Activated T-helper 17 cell treated with anti-CD3 and anti-CD28 coated beads, Interleukin-2, amount 50 U/mL, for 72 hours (primary cell): ENCODE data around the gene DBH. TPM values are rescaled to one million over a fixed set of nuclear protein-coding genes. Genes with fewer than 3 reads are reported as not detected.

Experiments
- ATAC-seq: fragments of 150-1000 bp; cut with Tn5 transposase; replicated peaks from 2 replicates; pipeline ENCODE4 v1.10.0; 2021; ENCODE audit warnings: mild to moderate bottlenecking, moderate library complexity
- H3K27ac Mint-ChIP-seq: one replicate; pipeline ENCODE4 v1.8.0; 2022; ENCODE audit warnings: mixed read lengths
- H3K27me3 Mint-ChIP-seq: one replicate; pipeline ENCODE4 v1.8.0; 2022; ENCODE audit warnings: mixed read lengths
- H3K36me3 Mint-ChIP-seq: one replicate; pipeline ENCODE4 v1.8.0; 2022; ENCODE audit warnings: low read depth, mild to moderate bottlenecking, mixed read lengths
- H3K4me1 Mint-ChIP-seq: one replicate; pipeline ENCODE4 v1.8.0; 2022; ENCODE audit warnings: mixed read lengths
- H3K4me3 Mint-ChIP-seq: one replicate; pipeline ENCODE4 v1.8.0; 2022; ENCODE audit warnings: mild to moderate bottlenecking, mixed read lengths
- H3K9me3 Mint-ChIP-seq: one replicate; pipeline ENCODE4 v1.8.0; 2022; ENCODE audit warnings: mixed read lengths
- total RNA-seq, 2 donors: library from RNA; stranded (reverse); gene quantifications; one replicate each; pipeline ENCODE4 v1.2.3, GENCODE V29; 2022

DBH gene
- total RNA-seq, 2 donors from 2014 or later = not detected

- no peak within 1 kb of the TSS for H3K27ac Mint-ChIP-seq
- no peaks in the 10 kb centered on the region for H3K4me1 Mint-ChIP-seq
- no peak within 1 kb of the TSS for H3K4me3 Mint-ChIP-seq
- H3K27me3 Mint-ChIP-seq = peaks cover 28% of the 10 kb centered on the region
- no peaks in the 10 kb centered on the region for H3K36me3 Mint-ChIP-seq
- H3K9me3 Mint-ChIP-seq = no peaks in the 10 kb centered on the region
- no peak for ATAC-seq
Observed at GRCh38 chr9:133609311-133610098, 26.7 kb upstream of the DBH start, which contains the start of gene FAM163B. Gene FAM163B, minus strand, starts transcription at chr9:133609389. Its CDS starts 29,166 bp downstream, at chr9:133580223.

- H3K27me3 Mint-ChIP-seq = peaks cover 30% of the 10 kb centered on the region
- no peaks in the 10 kb centered on the region for H3K4me1 Mint-ChIP-seq
- no peak overlapping the region for H3K4me3 Mint-ChIP-seq
- H3K9me3 Mint-ChIP-seq = no peaks in the 10 kb centered on the region
- no peaks in the 10 kb centered on the region for H3K36me3 Mint-ChIP-seq
- H3K27ac Mint-ChIP-seq = no peak overlapping the region
- no peak for ATAC-seq
Observed at GRCh38 chr9:133610845-133611244, 25.3 kb upstream of the DBH start.

- Mint-ChIP-seq H3K9me3 (no peaks in the 10 kb centered on the region), H3K36me3 (no peaks in the 10 kb centered on the region), H3K27ac (no peak overlapping the region), H3K4me1 (no peaks in the 10 kb centered on the region), H3K27me3 (peaks cover 31% of the 10 kb centered on the region), H3K4me3 (no peak overlapping the region)
- ATAC-seq = no peak
Observed at GRCh38 chr9:133612051-133612450, 24.1 kb upstream of the DBH start.

GRCh38 chr9:133612816-133613215, 23.3 kb upstream of the DBH start:
- H3K27ac Mint-ChIP-seq = no peak overlapping the region
- H3K9me3 Mint-ChIP-seq = no peaks in the 10 kb centered on the region
- no peak for ATAC-seq
- no peak overlapping the region for H3K4me3 Mint-ChIP-seq
- no peaks in the 10 kb centered on the region for H3K4me1 Mint-ChIP-seq
- H3K27me3 Mint-ChIP-seq = peaks cover 31% of the 10 kb centered on the region
- H3K36me3 Mint-ChIP-seq = no peaks in the 10 kb centered on the region

- Mint-ChIP-seq H3K36me3 (no peaks in the 10 kb centered on the region), H3K9me3 (no peaks in the 10 kb centered on the region), H3K27ac (no peak overlapping the region), H3K4me3 (no peak overlapping the region), H3K4me1 (no peaks in the 10 kb centered on the region), H3K27me3 (peaks cover 28% of the 10 kb centered on the region)
- no peak for ATAC-seq
Observed at GRCh38 chr9:133613432-133613831, 22.7 kb upstream of the DBH start.

- no peak overlapping the region for H3K4me3 Mint-ChIP-seq
- peaks cover 27% of the 10 kb centered on the region for H3K27me3 Mint-ChIP-seq
- H3K9me3 Mint-ChIP-seq = no peaks in the 10 kb centered on the region
- ATAC-seq = no peak
- no peaks in the 10 kb centered on the region for H3K36me3 Mint-ChIP-seq
- H3K27ac Mint-ChIP-seq = no peak overlapping the region
- H3K4me1 Mint-ChIP-seq = no peaks in the 10 kb centered on the region
Observed at GRCh38 chr9:133614056-133614455, 22.1 kb upstream of the DBH start.

GRCh38 chr9:133614678-133615077, 21.5 kb upstream of the DBH start:
- no peaks in the 10 kb centered on the region for H3K9me3 Mint-ChIP-seq
- ATAC-seq = no peak
- peaks cover 2% of the 10 kb centered on the region for H3K4me1 Mint-ChIP-seq
- H3K27ac Mint-ChIP-seq = no peak overlapping the region
- H3K27me3 Mint-ChIP-seq = peaks cover 24% of the 10 kb centered on the region
- no peaks in the 10 kb centered on the region for H3K36me3 Mint-ChIP-seq
- no peak overlapping the region for H3K4me3 Mint-ChIP-seq

- no peak for ATAC-seq
- peaks cover 21% of the 10 kb centered on the region for H3K27me3 Mint-ChIP-seq
Observed at GRCh38 chr9:133615186-133615585, 21.0 kb upstream of the DBH start.

GRCh38 chr9:133615606-133616188, 20.5 kb upstream of the DBH start:
- Mint-ChIP-seq H3K4me3 (no peak overlapping the region), H3K9me3 (no peaks in the 10 kb centered on the region), H3K4me1 (peaks cover 8% of the 10 kb centered on the region), H3K27me3 (peaks cover 17% of the 10 kb centered on the region), H3K27ac (no peak overlapping the region), H3K36me3 (no peaks in the 10 kb centered on the region)
- ATAC-seq = no peak

More at GRCh38 chr9:133615186-133615585, 21.0 kb upstream of the DBH start:
- Mint-ChIP-seq H3K9me3 (no peaks in the 10 kb centered on the region), H3K4me3 (no peak overlapping the region), H3K27ac (no peak overlapping the region), H3K4me1 (peaks cover 7% of the 10 kb centered on the region), H3K36me3 (no peaks in the 10 kb centered on the region)

- H3K27me3 Mint-ChIP-seq = peaks cover 8% of the 10 kb centered on the region
- H3K4me3 Mint-ChIP-seq = no peak overlapping the region
- H3K4me1 Mint-ChIP-seq = peaks cover 12% of the 10 kb centered on the region
- H3K36me3 Mint-ChIP-seq = no peaks in the 10 kb centered on the region
- H3K27ac Mint-ChIP-seq = no peak overlapping the region
- no peak for ATAC-seq
- no peaks in the 10 kb centered on the region for H3K9me3 Mint-ChIP-seq
Observed at GRCh38 chr9:133616643-133617405, 19.3 kb upstream of the DBH start.

- no peak overlapping the region for H3K27ac Mint-ChIP-seq
- no peak for ATAC-seq
- peaks cover 12% of the 10 kb centered on the region for H3K4me1 Mint-ChIP-seq
- H3K27me3 Mint-ChIP-seq = peaks cover 3% of the 10 kb centered on the region
- H3K4me3 Mint-ChIP-seq = no peak overlapping the region
- no peaks in the 10 kb centered on the region for H3K36me3 Mint-ChIP-seq
- no peaks in the 10 kb centered on the region for H3K9me3 Mint-ChIP-seq
Observed at GRCh38 chr9:133618726-133619125, 17.4 kb upstream of the DBH start.

GRCh38 chr9:133619791-133620190, 16.4 kb upstream of the DBH start:
- ATAC-seq = peak; percentile 83
- no peaks in the 10 kb centered on the region for H3K36me3 Mint-ChIP-seq
- no peaks in the 10 kb centered on the region for H3K9me3 Mint-ChIP-seq
- peak overlapping the region; percentile 58 for H3K4me3 Mint-ChIP-seq
- peak overlapping the region; percentile 59 for H3K27ac Mint-ChIP-seq
- peaks cover 3% of the 10 kb centered on the region for H3K27me3 Mint-ChIP-seq
- peaks cover 12% of the 10 kb centered on the region for H3K4me1 Mint-ChIP-seq

- peaks cover 10% of the 10 kb centered on the region for H3K9me3 Mint-ChIP-seq
- no peak for ATAC-seq
- no peak overlapping the region for H3K27ac Mint-ChIP-seq
- H3K4me3 Mint-ChIP-seq = no peak overlapping the region
- H3K4me1 Mint-ChIP-seq = peaks cover 12% of the 10 kb centered on the region
- H3K36me3 Mint-ChIP-seq = no peaks in the 10 kb centered on the region
- H3K27me3 Mint-ChIP-seq = peaks cover 8% of the 10 kb centered on the region
Observed at GRCh38 chr9:133621725-133622267, 14.4 kb upstream of the DBH start.

GRCh38 chr9:133622555-133622954, 13.6 kb upstream of the DBH start:
- H3K4me1 Mint-ChIP-seq = peaks cover 12% of the 10 kb centered on the region
- H3K27me3 Mint-ChIP-seq = peaks cover 8% of the 10 kb centered on the region

More at GRCh38 chr9:133622555-133622954, 13.6 kb upstream of the DBH start:
- no peaks in the 10 kb centered on the region for H3K36me3 Mint-ChIP-seq
- ATAC-seq = no peak
- no peak overlapping the region for H3K4me3 Mint-ChIP-seq
- no peak overlapping the region for H3K27ac Mint-ChIP-seq
- peaks cover 10% of the 10 kb centered on the region for H3K9me3 Mint-ChIP-seq
